ENCODE results near the gene TBATA. TPM values are rescaled to one million over a fixed set of nuclear protein-coding genes. Genes with fewer than 3 reads are reported as not detected.

Gene TBATA
- total RNA-seq, 1 donor from 2014 or later = not detected

DNA sequence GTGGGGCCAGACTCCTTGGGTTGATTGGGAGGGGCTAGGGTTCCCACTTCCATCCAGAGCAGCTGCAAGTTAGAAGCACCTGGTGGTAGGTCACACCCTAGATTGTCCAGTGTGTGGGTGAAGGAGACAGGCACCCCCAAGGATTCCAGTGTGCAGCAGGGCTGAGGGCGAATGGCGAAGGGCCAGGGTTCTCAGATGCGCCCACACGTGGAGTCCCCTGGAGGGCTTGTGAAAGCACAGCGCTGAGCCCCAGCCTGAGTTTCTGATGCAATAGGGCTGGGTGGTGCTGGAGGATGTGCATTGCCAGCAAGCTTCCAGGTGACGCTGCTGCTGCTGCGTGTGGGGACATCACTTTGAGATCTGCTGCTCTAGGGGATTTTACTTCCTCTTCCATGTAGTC lies 25.4 kb downstream of the TBATA start:
- Histone ChIP-seq H3K9me3 (no peaks in the 10 kb centered on the region), H3K36me3 (no peaks in the 10 kb centered on the region), H3K27me3 (no peaks in the 10 kb centered on the region), H3K4me1 (no peaks in the 10 kb centered on the region), H3K27ac (no peak overlapping the region), H3K4me3 (no peak overlapping the region)
- ATAC-seq (no peak), DNase-seq (peak; percentile 43)
- intact Hi-C loops (cut with DNase I) = loop anchor here (5.0 to 10.0 kb wide), 2 partner anchors 212 to 295 kb away; no protein-coding TSS in a partner anchor
- TF ChIP-seq, protein P1, sequence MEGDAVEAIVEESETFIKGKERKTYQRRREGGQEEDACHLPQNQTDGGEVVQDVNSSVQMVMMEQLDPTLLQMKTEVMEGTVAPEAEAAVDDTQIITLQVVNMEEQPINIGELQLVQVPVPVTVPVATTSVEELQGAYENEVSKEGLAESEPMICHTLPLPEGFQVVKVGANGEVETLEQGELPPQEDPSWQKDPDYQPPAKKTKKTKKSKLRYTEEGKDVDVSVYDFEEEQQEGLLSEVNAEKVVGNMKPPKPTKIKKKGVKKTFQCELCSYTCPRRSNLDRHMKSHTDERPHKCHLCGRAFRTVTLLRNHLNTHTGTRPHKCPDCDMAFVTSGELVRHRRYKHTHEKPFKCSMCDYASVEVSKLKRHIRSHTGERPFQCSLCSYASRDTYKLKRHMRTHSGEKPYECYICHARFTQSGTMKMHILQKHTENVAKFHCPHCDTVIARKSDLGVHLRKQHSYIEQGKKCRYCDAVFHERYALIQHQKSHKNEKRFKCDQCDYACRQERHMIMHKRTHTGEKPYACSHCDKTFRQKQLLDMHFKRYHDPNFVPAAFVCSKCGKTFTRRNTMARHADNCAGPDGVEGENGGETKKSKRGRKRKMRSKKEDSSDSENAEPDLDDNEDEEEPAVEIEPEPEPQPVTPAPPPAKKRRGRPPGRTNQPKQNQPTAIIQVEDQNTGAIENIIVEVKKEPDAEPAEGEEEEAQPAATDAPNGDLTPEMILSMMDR (IDR thresholded peaks at IDR 0.05) = no peak

DNA sequence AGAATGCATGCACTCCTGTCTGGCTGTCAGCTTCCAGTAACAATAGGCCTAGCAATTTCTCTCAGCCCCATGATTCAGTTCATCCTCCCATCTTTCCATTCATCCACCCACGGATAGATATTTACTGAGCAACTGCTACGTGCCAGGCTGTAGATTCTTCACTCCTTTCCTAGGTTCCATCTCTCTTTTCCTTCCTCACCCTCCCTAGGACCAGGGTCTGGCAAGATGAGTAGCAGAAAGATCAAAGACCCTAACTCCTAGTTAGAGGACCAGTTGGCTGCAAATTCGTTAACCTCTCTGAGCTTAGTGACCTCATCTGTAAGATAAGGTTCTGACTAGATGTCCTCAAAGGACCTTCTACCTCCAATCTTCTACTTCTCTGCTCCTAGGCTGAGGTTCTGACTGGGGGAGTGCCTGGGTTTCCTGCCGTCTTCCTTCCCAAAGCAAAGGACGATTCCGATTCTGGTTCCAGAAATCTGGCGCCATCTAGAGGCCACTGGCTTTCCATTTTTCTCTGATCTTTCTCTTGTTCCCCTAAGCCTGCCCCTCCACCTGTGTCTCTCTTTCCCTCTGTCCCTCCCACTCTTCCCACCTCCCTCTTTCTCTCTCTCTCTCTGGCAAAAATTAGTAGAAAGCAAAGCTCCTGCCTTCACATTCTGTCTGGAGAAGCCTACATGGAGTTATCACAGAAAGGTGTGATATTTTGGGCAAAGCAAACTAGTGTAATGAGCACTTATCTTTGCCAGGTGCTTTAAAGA lies 26.2 kb downstream of the TBATA start:
- TF ChIP-seq, protein P1 (IDR thresholded peaks at IDR 0.05) = peak; percentile 76
- Histone ChIP-seq H3K9me3 (no peaks in the 10 kb centered on the region), H3K27me3 (no peaks in the 10 kb centered on the region), H3K36me3 (no peaks in the 10 kb centered on the region), H3K4me3 (no peak overlapping the region), H3K4me1 (peaks cover 2% of the 10 kb centered on the region), H3K27ac (no peak overlapping the region)
- ATAC-seq = peak; percentile 68
- DNase-seq = peak; percentile 43
- intact Hi-C loops (cut with DNase I) = loop anchor here (5.0 kb wide), 1 partner anchor 212 kb away; no protein-coding TSS in a partner anchor

DNA sequence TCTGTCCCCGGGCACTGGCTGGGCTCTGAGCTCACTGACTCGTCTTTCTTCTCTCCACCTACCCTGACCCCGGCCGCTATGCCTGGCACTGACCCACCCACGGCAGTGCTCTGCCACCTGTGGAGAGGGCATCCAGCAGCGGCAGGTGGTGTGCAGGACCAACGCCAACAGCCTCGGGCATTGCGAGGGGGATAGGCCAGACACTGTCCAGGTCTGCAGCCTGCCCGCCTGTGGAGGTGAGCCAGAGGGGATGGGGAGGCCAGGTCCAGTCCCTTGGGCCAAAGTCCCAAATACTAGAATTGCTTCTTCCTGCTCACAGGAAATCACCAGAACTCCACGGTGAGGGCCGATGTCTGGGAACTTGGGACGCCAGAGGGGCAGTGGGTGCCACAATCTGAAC lies 27.3 kb downstream of the TBATA start:
- no peak for ATAC-seq
- Histone ChIP-seq H3K4me1 (peaks cover 3% of the 10 kb centered on the region), H3K27me3 (no peaks in the 10 kb centered on the region), H3K4me3 (no peak overlapping the region), H3K36me3 (no peaks in the 10 kb centered on the region), H3K27ac (no peak overlapping the region), H3K9me3 (no peaks in the 10 kb centered on the region)
- intact Hi-C loops (cut with DNase I) = loop anchor here (5.0 kb wide), 1 partner anchor 211 kb away; no protein-coding TSS in a partner anchor
- peak; percentile 52 for DNase-seq
- TF ChIP-seq, protein P1 (IDR thresholded peaks at IDR 0.05) = no peak

DNA sequence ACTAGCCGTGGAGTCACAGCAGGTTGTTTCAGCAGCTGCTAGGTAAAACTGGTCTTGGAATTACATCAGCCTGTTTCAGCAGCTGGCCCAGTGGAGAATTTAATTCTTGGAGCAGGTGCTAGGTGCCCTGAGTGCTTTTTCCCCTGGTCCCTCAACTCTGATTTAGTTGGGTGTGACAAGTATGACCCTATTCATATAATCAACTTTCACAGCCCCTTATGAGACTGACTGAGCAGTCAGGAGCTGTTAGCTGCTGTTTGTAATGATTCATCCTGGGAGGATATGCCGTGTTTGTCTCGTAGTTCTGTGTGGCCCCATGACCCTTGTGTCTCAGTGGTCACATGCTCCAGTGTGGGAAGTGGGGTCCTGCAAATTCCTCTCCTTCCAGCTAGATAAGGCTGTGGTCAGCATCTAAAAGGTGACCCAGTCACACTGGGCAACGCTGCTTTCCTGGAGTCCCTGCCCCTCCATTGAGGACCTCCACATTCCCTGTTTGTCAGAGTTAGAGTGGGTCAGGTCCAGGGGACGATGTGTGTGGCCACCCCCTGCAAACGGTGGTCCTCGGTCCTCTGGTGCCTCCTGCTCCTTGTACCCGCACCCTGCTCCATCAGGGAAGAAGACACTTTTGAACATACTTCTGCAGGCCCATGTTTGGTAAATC lies 28.3 kb downstream of the TBATA start:
- H3K4me1 ChIP-seq = peaks cover 3% of the 10 kb centered on the region
- H3K27me3 ChIP-seq = no peaks in the 10 kb centered on the region
- no peaks in the 10 kb centered on the region for H3K36me3 ChIP-seq
- ATAC-seq = no peak
- DNase-seq = no peak
- no peak overlapping the region for H3K27ac ChIP-seq
- intact Hi-C loops (cut with DNase I) = loop anchor here (5.0 kb wide), 1 partner anchor 210 kb away; no protein-coding TSS in a partner anchor
- H3K4me3 ChIP-seq = no peak overlapping the region
- H3K9me3 ChIP-seq = no peaks in the 10 kb centered on the region
- TF ChIP-seq, protein P1 (IDR thresholded peaks at IDR 0.05) = no peak

DNA sequence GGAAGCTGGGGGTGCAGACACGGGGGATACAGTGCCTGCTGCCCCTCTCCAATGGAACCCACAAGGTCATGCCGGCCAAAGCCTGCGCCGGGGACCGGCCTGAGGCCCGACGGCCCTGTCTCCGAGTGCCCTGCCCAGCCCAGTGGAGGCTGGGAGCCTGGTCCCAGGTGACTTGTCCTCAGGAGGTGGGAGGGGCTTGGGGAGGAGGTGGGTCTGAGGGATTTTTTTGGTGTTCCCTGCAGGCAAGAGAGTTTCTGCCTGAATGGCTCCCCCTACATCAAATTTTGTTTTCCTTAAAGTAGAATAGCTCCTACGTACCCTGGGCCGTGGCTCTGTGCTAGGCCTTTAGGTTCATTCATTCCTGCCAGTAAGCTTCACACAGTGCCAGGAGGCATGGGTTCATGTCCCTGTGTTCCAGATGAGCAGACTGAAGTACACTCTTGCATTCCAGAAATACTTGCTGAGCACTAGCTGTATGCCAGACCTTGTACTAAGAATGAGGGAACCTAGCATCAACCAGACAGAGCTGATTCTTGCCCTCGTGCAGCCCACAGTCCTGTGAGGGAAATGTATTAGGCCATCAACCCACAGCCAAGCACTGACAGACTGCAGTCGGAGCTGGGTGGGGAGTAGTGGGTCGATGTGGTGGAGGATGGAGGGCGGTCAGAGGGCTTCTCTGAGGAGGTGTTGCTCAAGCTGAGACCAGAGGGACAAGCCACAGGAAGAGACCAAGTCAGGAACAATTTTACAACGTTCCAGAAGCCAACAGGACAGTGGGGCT lies 31.1 kb downstream of the TBATA start:
- DNase-seq (peak; percentile 49), ATAC-seq (peak; percentile 42)
- Histone ChIP-seq H3K9me3 (no peaks in the 10 kb centered on the region), H3K27me3 (no peaks in the 10 kb centered on the region), H3K4me3 (no peak overlapping the region), H3K27ac (no peak overlapping the region), H3K4me1 (peaks cover 3% of the 10 kb centered on the region), H3K36me3 (no peaks in the 10 kb centered on the region)
- intact Hi-C loops (cut with DNase I) = no loop called here
- TF ChIP-seq, protein P1 (IDR thresholded peaks at IDR 0.05) = no peak

Data from upper lobe of right lung (tissue), 1 donor.